Measurements from ENCODE around the gene HYAL4.
"Not testable (repeated sequence)": the region's sequence is repeated elsewhere in the genome, so short reads cannot be mapped to it uniquely, and the experiment has no call there.

Gene HYAL4

DNA sequence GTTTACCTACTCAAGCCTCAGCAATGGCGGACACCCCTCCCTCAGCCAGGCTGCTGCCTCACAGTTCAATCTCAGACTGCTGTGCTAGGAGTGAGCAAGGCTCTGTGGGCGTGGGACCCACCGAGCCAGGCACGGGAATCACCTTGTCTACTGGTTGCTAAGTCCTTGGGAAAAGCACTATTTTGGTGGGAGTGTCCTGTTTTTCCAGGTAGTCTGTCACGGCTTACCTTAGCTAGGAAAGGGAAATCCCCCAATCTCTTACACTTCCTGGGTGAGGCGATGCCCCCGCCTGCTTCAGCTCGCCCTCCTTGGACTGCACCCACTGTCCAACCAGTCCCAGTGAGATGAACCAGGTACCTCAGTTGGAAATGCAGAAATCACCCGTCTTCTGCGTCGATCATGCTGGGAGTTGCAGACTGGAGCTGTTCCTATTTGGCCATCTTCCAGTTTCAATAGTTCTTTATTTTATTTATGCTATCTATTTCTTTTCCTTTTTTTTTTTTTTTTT, at the start of gene HYAL4:
Gene HYAL4 (plus strand): TSS at position 458 of the 508 bp plus-strand sequence. CDS start 23,105 bp downstream, outside the sequence.
- no peak for DNase-seq

GRCh38 chr7:123795917-123796316, 49.1 kb upstream of the HYAL4 start:
- no peak for DNase-seq

DNA sequence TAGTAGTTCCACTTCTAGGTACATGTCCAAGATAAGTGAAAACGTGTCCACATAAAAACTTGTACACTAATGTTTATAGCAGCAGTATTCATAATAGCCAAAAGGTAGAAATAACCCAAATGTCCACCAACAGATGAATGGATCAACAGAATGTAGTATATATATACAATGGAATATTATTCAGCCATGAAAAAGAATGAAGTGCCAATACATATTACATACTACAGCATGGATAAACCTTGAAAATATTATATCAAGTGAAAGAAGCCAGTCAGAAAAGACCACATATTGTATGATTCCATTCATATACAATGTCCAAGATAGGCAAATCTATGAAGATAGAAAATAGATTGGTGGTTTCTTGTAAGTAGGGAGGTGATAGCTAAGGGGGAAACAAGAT, 48.4 kb upstream of the HYAL4 start:
- DNase-seq = no peak

GRCh38 chr7:123797673-123798531, 47.1 kb upstream of the HYAL4 start:
- peak; percentile 66 for DNase-seq

GRCh38 chr7:123798532-123799188, 46.3 kb upstream of the HYAL4 start:
- no peak for DNase-seq

DNA sequence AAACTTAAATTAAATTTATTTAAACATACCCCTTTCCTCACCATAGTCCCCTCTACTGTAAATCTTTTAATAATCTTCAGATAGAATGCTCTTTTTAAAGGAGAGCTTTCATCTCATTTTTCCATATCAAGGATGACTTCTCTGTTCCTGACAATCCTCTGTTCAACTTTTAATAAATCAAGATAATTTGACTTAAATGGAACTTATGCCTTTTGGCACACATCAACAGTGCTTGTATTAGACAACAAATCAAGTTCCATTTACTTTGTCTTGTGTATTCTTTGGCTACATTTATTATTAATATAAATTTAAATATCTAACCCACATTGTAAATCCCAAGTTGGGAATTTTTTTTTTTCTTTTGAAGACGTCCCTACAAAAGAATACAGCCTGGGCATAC, 42.7 kb upstream of the HYAL4 start:
- DNase-seq = no peak

DNA sequence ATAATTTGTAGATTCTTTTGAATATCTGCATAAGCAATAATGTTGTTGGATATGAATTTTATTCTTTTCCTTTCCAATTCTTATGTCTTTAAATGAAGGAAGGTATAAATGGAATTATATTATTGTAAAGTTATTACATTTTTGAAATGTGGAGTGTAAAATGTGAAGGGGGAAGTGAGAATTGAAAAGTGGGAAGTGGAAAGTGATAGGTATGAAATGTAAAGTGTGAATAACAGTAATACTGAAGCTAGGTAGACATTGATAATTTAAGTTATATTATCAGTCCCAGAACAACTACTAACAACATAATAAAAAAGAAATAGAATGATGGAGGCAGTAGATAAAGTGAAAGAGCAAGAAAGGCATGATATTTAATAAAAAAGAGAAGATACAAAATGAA, 39.7 kb upstream of the HYAL4 start:
- DNase-seq = no peak

DNA sequence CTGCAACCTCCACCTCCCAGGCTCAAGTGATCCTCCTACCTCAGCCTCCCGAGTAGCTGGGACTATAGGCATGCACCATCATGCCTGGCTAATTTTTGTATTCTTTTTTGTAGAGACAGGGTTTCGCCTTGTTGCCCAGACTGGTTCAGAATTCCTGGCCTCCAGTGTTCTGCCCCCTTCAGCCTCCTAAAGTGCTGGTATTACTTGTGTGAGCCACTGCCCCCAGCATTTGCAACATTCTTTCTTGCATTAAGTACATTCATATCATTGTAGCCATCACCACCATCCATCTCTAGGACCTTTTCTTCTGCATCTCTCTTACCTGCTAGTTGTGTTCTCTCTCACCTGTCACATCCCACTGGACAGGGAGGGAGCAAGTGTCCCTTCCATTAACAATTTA, 35.5 kb upstream of the HYAL4 start:
- DNase-seq = no peak

GRCh38 chr7:123811056-123811455, 33.9 kb upstream of the HYAL4 start:
- no peak for DNase-seq

DNA sequence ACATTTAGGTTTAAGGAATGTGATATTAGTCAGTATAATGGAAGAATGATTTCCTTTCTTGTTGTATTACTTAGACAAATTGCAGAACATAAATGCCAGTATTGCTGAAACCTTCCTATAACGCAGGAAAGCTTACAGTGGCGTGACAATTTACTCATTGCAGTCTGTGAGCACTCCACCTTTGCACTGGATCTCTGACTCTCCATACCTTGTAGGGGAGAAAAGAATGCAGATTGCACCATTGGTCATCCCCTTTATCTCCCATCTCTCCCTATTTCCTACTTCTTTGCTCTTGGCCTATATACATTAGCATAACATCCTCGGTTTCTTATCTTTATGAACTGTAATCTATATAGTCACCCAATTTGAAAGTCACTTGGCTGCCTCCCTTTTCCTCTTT, 28.1 kb upstream of the HYAL4 start:
- no peak for DNase-seq

DNA sequence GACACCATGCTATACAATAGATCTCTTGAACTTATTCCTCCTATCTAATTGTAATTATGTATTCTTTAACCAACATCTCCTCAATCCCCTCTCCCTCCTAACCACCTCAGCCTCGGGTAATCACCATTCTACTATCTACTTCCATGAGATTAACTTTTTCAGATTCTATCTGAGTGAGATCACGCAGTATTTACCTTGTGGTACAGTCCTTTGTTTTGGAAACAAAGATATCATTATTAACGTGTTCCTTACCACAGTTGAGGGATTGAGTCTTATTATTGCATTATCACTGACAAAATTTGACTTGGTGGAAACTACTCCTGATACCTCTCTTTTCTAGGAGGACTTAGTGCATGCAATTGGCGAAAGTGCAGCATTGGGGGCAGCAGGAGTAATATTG, 26.0 kb upstream of the HYAL4 start:
- no peak for DNase-seq

- not testable (repeated sequence) for DNase-seq
Observed at GRCh38 chr7:123819795-123820194, 25.2 kb upstream of the HYAL4 start.

DNA sequence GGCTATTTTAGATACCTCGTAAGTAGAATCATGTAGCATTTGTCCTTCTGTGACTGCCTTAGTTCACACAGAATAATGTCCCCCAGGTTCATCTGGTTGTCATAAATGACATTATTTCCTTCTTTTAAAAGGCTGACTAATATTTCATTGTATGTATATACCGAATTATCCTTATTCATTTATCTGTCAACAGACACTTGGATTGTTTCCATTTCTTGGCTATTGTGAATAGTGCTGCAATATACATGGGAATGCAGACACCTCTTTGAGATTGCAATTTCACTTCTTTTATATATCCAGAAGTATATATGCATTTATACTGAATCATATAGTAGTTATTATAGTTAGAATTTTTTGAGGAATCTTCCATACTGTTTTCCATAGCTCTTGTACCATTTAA, 24.1 kb upstream of the HYAL4 start:
- DNase-seq = no peak

GRCh38 chr7:123821320-123821719, 23.6 kb upstream of the HYAL4 start:
- no peak for DNase-seq

- no peak for DNase-seq
Observed at GRCh38 chr7:123823898-123824753, 20.8 kb upstream of the HYAL4 start.

GRCh38 chr7:123824754-123825067, 20.3 kb upstream of the HYAL4 start:
- DNase-seq = no peak

GRCh38 chr7:123828805-123829204, 16.2 kb upstream of the HYAL4 start:
- no peak for DNase-seq

- no peak for DNase-seq
Observed at GRCh38 chr7:123836656-123837055, 8.3 kb upstream of the HYAL4 start.

- DNase-seq = not testable (repeated sequence)
Observed at GRCh38 chr7:123839106-123839505, 5.9 kb upstream of the HYAL4 start.

GRCh38 chr7:123844142-123844541, 827 bp upstream of the HYAL4 start:
- not testable (repeated sequence) for DNase-seq

DNA sequence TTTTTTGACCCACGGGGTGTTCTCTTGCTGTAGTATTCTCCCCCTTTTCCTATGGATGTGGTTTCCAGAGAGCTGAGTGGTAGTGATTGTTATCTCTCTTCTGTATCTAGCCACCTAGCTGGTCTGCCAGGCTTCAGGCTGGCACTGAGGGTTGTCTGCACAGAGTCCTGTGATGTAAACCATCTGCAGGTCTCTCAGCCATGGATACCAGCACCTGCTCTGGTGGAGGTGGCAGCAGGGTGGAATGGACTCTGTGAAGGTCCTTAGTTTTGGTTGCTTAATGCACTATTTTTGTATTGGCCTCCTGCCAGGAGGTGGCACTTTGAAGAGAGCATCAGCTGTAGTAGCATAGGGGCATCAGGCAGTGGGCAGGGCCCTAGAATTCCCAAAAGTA, 851 bp downstream of the HYAL4 start:
- no peak for DNase-seq

DNA sequence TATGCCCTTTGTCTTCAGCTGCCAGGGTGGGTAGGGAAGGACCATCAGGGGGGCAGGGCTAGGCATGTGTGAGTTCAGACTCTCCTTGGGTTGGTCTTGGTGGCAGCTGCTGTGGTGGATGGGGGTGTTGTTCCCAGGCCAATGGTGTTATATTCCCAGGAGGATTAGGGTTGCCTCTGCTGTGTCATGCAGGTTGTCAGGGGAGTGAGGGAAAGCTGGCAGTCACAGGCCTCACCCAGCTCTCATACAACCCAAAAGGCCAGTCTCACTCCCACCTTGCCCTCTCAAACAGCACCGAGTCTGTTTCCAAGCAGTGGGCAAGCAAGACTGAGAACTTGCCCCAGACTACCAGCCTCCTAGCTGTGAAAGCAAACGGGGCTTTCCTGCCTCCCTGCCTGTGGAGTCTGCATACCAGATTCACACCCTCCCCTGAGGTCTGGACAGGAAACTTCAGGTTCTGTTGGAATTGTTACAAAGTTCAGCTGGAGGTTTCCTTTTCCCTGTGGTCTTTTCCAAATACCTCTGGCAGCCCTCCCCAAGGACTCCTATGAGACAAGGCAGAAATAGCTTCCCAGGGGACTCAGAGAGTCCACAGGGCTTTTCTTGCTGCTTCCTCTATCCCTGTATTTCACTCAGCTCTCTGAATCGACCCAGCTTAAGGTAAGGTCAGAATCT, 1.4 kb downstream of the HYAL4 start:
- DNase-seq = no peak

GRCh38 chr7:123847868-123848267, 2.9 kb downstream of the HYAL4 start:
- DNase-seq = no peak
